ENCODE results near the gene MCF2L2.

MCF2L2 gene

DNA sequence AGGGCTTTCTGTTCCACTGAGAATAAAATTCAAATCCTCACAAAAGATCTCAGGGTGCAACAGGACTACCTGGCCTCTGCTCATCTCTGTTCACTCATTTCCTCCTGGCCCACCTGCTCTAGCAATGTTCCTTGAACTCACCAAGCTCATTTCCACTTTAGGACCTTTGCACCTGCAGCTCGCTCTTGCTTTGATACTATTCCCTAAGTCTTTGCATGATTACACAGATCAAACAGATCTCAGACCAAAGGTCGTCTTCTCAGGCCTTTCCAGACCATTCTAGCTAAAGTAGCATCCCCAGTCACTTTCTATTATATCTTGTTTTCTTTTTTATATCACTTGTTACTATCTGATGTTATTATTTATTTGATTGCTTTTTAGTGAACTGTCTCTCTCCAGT is 120.7 kb downstream of the MCF2L2 start:
- H3K9me3 ChIP-seq (ENCODE audit: control insufficient read depth, insufficient read depth, low read length), result no peaks in the 10 kb centered on the region
- peaks cover 7% of the 10 kb centered on the region; the same call in 1 of the 2 replicates for H3K36me3 ChIP-seq (ENCODE audit: insufficient read depth, low read length)
- no peaks in the 10 kb centered on the region for H3K4me1 ChIP-seq (ENCODE audit: insufficient read depth, low read length)
- no peak overlapping the region for H3K9ac ChIP-seq (ENCODE audit: low read depth, low read length)

DNA sequence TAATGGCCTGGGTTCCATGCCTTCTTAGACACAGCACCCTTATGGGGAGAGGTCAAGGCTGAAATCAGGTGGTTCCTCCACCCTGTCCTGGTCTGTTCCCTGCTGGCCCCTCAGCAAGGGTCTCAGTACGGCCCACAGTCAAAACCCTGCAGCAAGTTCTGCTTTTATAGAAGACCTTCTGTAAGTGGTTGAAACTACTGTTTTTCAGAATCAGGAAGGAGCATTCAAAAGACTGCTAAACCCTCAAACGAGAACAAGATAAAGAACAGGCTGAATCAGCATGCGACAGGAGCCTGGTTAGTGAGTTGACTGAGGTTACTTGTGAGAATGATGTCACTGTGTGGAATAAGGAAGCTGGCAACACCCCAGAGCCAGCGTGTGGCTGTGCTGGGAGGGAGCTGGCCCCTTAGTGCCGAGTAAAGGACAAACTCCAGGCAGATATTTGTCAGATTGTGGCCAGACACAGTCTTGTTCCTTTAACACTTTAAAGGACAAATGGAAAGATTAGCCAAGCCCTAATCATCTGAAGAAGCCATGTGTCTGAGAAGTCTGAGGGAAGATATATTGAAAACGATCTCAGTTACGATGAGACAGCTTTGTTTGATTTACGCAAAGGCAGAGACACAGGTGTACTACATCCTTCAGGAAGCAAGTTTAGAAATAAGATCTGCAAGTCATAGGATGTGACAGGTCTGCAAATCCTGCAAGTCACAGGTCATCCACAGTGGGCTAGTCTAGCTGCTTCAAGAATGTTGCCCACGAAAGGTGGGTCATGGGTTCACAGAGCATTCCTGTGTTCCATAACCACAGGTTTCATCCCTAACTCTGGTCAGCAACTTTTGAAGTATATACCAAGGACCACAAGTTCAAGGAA is 121.4 kb downstream of the MCF2L2 start:
- Histone ChIP-seq H3K36me3 (ENCODE audit: insufficient read depth, low read length) (peaks cover 7% of the 10 kb centered on the region; the same call in 1 of the 2 replicates), H3K9ac (ENCODE audit: low read depth, low read length) (no peak overlapping the region), H3K4me1 (ENCODE audit: insufficient read depth, low read length) (no peaks in the 10 kb centered on the region), H3K9me3 (ENCODE audit: control insufficient read depth, insufficient read depth, low read length) (no peaks in the 10 kb centered on the region)

- Histone ChIP-seq H3K4me1 (ENCODE audit: insufficient read depth, low read length) (0 out of 2 replicates have a peak, but pooled peaks cover 5% of the 10 kb centered on the region), H3K9me3 (ENCODE audit: control insufficient read depth, insufficient read depth, low read length) (no peaks in the 10 kb centered on the region)
Measured at GRCh38 chr3:183303690-183304089, 124.7 kb downstream of the MCF2L2 start.

GRCh38 chr3:183301937-183302580 is 126.4 kb downstream of the MCF2L2 start:
- Histone ChIP-seq H3K4me1 (ENCODE audit: insufficient read depth, low read length) (peaks cover 16% of the 10 kb centered on the region), H3K36me3 (ENCODE audit: insufficient read depth, low read length) (no peaks in the 10 kb centered on the region; the same call in 1 of the 2 replicates), H3K9ac (ENCODE audit: low read depth, low read length) (no peak overlapping the region), H3K9me3 (ENCODE audit: control insufficient read depth, insufficient read depth, low read length) (no peaks in the 10 kb centered on the region)

More at GRCh38 chr3:183303690-183304089, 124.7 kb downstream of the MCF2L2 start:
- Histone ChIP-seq H3K9ac (ENCODE audit: low read depth, low read length) (no peak overlapping the region), H3K36me3 (ENCODE audit: insufficient read depth, low read length) (peaks cover 5% of the 10 kb centered on the region)

DNA sequence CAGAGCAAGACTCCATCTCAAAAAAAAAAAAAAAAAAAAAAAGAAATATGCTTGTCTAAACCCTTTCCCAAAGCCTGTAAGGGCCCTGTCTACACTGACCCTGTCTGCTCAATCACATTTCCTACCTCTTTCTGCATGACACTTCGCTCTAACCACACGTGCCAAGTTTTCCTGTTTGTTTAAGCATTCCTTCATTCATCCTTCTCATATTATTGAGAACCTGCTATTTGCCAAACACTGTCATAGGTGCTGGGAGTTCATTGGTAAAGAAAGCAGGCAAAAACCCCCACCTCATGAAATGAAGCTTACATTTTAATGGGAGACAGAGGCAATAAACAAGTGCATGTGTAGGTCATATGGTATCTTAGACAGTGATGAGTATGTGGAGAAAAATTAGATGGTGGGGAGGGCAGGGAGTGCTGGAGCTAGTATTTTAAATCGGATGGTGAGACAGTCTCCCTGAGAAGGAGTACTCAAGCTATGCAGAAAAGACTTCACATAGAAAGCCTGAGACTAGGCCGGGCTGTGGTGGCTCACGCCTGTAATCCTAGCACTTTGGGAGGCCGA is 127.3 kb downstream of the MCF2L2 start:
- H3K9ac ChIP-seq (ENCODE audit: low read depth, low read length), result no peak overlapping the region
- H3K4me1 ChIP-seq (ENCODE audit: insufficient read depth, low read length), result peaks cover 16% of the 10 kb centered on the region
- H3K9me3 ChIP-seq (ENCODE audit: control insufficient read depth, insufficient read depth, low read length), result no peaks in the 10 kb centered on the region
- H3K36me3 ChIP-seq (ENCODE audit: insufficient read depth, low read length), result no peaks in the 10 kb centered on the region; the same call in 1 of the 2 replicates

DNA sequence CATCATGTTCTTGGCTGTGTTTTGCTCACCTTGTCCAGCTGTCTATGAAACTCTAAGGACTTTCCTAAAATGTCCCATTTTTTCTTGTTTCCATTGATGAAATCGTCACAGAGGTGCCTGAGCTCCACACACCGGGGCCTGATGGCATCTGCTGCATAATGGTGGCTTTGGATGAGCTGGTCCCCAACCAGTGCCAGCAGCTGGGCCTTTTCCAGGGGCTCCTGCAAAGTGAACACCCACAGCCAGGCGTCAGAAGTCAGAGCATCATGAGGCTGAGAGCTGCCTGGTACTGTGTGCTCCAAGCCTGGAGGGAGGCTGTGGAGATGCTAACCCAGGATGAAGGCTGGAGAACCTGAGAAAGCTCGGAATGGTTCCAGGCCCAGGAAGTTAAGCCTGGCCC is 128.4 kb downstream of the MCF2L2 start:
- Histone ChIP-seq H3K9me3 (ENCODE audit: control insufficient read depth, insufficient read depth, low read length) (no peaks in the 10 kb centered on the region), H3K36me3 (ENCODE audit: insufficient read depth, low read length) (no peaks in the 10 kb centered on the region; the same call in 1 of the 2 replicates), H3K4me1 (ENCODE audit: insufficient read depth, low read length) (peaks cover 16% of the 10 kb centered on the region), H3K9ac (ENCODE audit: low read depth, low read length) (no peak overlapping the region)

- Histone ChIP-seq H3K9ac (ENCODE audit: low read depth, low read length) (no peak overlapping the region), H3K36me3 (ENCODE audit: insufficient read depth, low read length) (no peaks in the 10 kb centered on the region; the same call in 1 of the 2 replicates), H3K9me3 (ENCODE audit: control insufficient read depth, insufficient read depth, low read length) (no peaks in the 10 kb centered on the region), H3K4me1 (ENCODE audit: insufficient read depth, low read length) (peaks cover 16% of the 10 kb centered on the region)
Measured at GRCh38 chr3:183298701-183299153, 129.7 kb downstream of the MCF2L2 start.

- Histone ChIP-seq H3K36me3 (ENCODE audit: insufficient read depth, low read length) (no peaks in the 10 kb centered on the region; the same call in 1 of the 2 replicates), H3K4me1 (ENCODE audit: insufficient read depth, low read length) (peaks cover 16% of the 10 kb centered on the region), H3K9me3 (ENCODE audit: control insufficient read depth, insufficient read depth, low read length) (no peaks in the 10 kb centered on the region), H3K9ac (ENCODE audit: low read depth, low read length) (no peak overlapping the region)
Measured at GRCh38 chr3:183296944-183297343, 131.5 kb downstream of the MCF2L2 start.

DNA sequence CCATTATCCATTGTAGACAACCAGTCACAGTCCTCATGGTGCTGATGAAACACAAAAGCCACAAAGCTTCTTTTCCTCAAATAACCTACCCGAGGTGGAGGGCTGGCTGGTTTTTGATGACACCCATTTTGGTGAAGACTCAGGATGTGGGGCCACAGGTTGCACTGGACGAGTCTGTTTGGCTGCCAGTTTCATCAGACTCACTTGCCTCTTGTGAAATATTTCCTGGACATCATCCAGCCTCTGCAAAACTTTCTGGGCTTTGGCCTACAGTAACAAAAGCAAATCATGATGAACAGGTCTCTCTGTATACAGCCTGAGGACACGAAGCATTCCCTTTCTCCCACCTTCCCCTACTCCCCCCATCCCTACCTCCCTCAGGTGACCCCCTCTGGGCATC is 133.2 kb downstream of the MCF2L2 start:
- Histone ChIP-seq H3K9me3 (ENCODE audit: control insufficient read depth, insufficient read depth, low read length) (no peaks in the 10 kb centered on the region), H3K4me1 (ENCODE audit: insufficient read depth, low read length) (peaks cover 16% of the 10 kb centered on the region), H3K36me3 (ENCODE audit: insufficient read depth, low read length) (no peaks in the 10 kb centered on the region), H3K9ac (ENCODE audit: low read depth, low read length) (no peak overlapping the region)

GRCh38 chr3:183293966-183294365 is 134.5 kb downstream of the MCF2L2 start:
- Histone ChIP-seq H3K4me1 (ENCODE audit: insufficient read depth, low read length) (peaks cover 11% of the 10 kb centered on the region), H3K9me3 (ENCODE audit: control insufficient read depth, insufficient read depth, low read length) (no peaks in the 10 kb centered on the region), H3K9ac (ENCODE audit: low read depth, low read length) (no peak overlapping the region), H3K36me3 (ENCODE audit: insufficient read depth, low read length) (no peaks in the 10 kb centered on the region)

DNA sequence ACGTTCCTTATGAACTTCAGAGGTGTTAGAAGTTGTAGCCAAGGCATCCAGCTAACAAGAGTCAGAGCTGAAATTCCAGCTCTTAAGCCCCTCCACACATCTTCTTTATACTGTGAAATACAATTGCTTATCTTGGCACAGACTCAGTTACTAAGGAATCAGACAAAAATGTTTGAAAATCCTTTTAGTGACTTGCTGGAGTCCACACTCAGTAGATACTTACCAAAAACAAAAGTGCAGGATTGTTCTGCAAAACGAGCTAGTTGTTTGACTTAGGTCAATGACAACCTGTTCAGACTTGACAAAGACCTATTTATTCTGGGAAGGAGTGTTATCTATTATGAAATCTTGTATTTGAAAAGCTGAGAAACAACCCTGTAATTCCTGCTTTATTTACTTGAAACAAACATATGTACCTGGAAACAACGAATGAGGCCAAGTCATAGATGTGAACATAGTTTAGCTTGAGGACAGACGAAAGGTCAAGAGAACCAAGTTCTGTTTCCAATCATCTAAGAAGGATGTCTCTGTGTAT is 136.9 kb downstream of the MCF2L2 start:
- no peak overlapping the region for H3K9ac ChIP-seq (ENCODE audit: low read depth, low read length)
- no peaks in the 10 kb centered on the region for H3K4me1 ChIP-seq (ENCODE audit: insufficient read depth, low read length)
- no peaks in the 10 kb centered on the region for H3K9me3 ChIP-seq (ENCODE audit: control insufficient read depth, insufficient read depth, low read length)
- H3K36me3 ChIP-seq (ENCODE audit: insufficient read depth, low read length), result no peaks in the 10 kb centered on the region

GRCh38 chr3:183290216-183290615 is 138.2 kb downstream of the MCF2L2 start:
- Histone ChIP-seq H3K9ac (ENCODE audit: low read depth, low read length) (no peak overlapping the region), H3K4me1 (ENCODE audit: insufficient read depth, low read length) (peaks cover 3% of the 10 kb centered on the region; the same call in 1 of the 2 replicates), H3K36me3 (ENCODE audit: insufficient read depth, low read length) (no peaks in the 10 kb centered on the region), H3K9me3 (ENCODE audit: control insufficient read depth, insufficient read depth, low read length) (no peaks in the 10 kb centered on the region)

DNA sequence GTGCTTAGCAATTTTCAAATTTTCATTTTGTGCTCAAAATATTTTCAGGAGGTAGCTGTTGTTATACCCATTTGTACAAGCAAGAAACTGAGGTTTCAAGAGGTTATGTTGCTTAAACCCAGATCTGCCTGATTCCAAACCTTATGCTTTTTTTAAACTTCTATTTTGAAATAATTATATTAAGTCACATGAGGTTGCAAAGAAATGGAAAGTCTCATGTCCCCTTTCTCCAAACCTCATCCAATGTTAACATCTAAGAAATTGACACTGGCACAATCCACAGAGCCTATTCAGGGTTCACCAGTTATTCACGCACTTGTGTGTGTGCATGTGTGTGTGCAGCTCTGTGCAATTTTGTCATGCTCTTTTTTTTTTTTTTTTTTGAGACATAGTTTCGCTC is 140.3 kb downstream of the MCF2L2 start:
- Histone ChIP-seq H3K4me1 (ENCODE audit: insufficient read depth, low read length) (peaks cover 5% of the 10 kb centered on the region; the same call in 1 of the 2 replicates), H3K36me3 (ENCODE audit: insufficient read depth, low read length) (no peaks in the 10 kb centered on the region), H3K9ac (ENCODE audit: low read depth, low read length) (no peak overlapping the region), H3K9me3 (ENCODE audit: control insufficient read depth, insufficient read depth, low read length) (no peaks in the 10 kb centered on the region)

DNA sequence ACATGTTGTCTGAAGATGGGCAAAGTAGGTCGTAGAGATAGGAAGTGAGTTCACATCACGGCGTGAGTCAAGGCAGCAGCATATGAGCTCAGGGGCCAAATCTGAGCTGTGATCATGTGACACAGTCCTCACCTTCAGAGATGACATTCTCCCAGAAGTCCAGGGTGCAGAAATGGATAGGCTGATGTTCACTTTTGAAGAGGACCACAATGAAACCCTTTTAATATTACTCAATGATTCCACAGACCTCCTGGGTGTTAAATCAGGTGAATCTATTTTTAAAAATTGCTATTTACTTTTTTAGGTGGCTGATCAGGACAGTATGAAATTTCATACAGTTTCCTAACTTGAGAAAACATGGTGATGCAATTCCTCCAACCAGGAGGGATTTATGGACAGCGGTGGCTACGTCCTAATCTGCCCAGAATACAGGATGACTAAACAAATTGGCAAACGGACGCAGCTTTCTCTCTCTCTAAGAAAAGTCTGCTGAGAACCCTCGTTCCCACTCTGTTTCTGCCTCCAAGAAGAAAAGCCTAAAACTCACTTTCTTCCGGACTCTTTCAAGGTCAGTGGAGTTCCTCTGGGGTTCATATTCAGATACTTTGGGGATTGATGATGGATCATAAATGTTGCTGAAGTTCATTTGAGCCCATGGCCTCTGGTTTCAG is 141.0 kb downstream of the MCF2L2 start:
- Histone ChIP-seq H3K36me3 (ENCODE audit: insufficient read depth, low read length) (no peaks in the 10 kb centered on the region), H3K9ac (ENCODE audit: low read depth, low read length) (no peak overlapping the region), H3K9me3 (ENCODE audit: control insufficient read depth, insufficient read depth, low read length) (no peaks in the 10 kb centered on the region), H3K4me1 (ENCODE audit: insufficient read depth, low read length) (peaks cover 5% of the 10 kb centered on the region; the same call in 1 of the 2 replicates)

Measured in ES-I3 (cell line).